ENCODE measurements around the gene RASSF1. TPM values are rescaled to one million over a fixed set of nuclear protein-coding genes. Genes with fewer than 3 reads are reported as not detected.
A peak's percentile ranks its signal among the peaks of the same experiment; 100 is the strongest.

RASSF1 gene
- total RNA-seq, 1 donor from 2014 or later: 28.6 TPM

DNA sequence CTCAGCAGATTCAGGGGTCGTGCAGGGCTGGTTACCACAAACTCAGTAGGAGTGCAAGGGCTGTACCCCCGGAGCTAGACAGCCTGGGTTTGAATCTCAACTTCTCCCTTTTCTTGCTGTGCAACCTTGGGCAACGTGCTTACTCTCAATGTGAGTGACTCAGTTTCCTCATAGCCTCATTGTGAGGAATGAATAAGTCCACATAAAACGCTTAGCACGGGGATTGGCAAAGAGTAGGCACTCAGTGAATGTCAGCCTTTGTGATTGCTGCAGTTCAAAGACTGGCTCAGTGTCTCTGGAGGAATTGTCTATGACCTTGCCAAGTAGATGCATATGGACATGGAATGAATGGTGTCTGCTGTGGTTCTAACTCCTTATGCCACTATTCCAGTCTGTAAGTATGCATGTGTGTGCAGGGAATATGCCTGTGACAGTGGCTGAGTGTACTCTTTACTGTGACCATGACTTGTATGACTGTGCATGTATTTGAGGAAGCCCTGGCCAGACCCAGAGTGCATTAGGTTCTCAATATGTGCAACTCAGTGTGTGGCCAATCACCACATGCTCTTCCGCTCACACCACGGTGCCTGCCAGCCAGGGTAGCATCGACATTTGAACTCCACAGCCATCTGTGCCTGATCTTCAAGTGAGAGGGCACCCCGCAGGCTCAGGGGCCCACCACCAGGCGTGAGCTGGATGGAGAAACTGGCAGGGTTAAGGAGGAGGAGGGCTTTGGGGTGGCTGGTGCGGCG lies 40.5 kb downstream of the RASSF1 start:
- peak; percentile 73 for DNase-seq

DNA sequence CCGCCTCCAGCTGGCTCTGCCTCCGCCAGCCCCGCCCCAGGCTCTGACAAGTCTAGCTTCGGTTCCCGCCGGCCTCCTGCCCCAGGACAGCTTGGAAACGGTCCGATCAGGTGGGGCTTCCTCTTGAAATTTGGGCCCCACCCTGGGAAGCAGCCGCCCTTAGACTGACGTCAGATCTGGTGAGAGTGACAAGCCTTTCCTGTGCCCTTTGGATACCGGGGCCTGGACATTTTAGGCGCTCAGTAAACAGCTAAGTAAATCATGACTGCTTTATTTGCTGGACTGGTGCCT lies 41.1 kb downstream of the RASSF1 start:
- DNase-seq: no peak

GRCh38 chr3:50298836-50299637 lies 41.6 kb downstream of the RASSF1 start, which contains the start of the genes HYAL3 and NAA80:
Gene HYAL3, minus strand, starts transcription at chr3:50299405. Its CDS starts 3,803 bp downstream, at chr3:50295602.
Gene NAA80, minus strand, starts transcription at chr3:50299405. Its CDS starts 1,942 bp downstream, at chr3:50297463.
- peak; percentile 99 for DNase-seq

- DNase-seq: no peak
Observed at GRCh38 chr3:50297896-50298725, 42.5 kb downstream of the RASSF1 start.

DNA sequence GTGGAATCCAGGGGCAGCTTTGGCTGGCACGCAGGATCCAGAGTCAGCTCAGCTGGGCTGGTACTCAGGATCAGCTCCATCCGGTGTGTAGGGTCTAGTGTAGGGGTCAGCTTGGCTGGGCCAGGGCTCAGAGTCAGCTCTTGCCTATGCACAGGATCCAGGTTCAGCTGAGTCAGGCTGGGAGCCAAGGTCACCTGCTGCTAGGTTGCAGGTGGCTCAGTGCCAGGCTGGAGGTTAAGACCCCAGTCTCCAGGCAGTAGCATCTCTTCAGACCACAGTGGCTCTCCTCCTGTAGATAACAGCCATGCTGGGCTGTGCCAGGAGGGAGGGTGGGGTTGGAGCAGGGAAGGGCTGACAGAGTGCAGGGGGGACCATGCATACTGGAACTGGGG lies 43.3 kb downstream of the RASSF1 start:
- DNase-seq: no peak

- DNase-seq: no peak
Observed at GRCh38 chr3:50296721-50297383, 43.8 kb downstream of the RASSF1 start.

DNA sequence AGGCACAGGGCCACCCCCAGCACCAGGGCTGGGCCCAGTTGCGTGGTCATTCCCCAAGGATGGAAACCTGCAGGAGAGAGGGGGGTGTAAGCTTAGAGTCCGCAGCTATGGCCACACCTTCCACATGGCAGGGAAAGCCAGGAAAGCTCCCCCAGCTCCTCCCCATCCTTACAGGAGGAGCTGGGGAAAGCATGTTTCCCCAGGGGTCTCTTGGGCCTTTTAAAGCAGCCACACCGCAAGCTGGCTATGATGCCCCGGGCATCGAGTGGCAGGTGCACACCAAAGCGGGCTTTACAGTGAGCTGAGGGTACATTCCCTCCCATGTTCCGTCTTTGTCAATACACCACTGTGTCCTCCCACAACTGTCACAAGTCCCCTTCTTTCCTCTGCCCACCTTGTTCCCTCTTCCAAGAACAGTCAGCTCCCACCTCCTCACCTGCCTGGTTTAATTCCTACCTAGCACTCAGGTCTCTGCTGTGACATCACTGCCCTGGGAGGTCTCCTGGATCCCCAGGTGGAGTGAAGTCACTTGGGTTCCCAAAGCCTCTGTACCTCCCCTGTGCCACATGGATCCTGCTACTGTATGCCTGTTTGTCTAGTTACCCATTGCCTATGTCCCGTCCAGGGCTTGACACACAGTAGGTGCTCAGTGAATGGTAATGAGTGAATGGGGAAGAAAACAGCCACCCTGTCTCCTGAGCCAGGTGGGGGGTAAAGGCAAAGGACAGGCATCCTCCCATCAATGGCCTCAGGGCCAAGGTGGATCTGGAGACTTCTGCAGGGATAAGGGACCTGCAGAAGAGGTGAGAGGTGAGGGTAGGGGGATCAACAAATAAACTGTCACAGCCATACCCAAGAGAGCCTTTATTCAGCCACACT lies 44.8 kb downstream of the RASSF1 start:
- no peak for DNase-seq

- no peak for DNase-seq
Observed at GRCh38 chr3:50294492-50295403, 45.9 kb downstream of the RASSF1 start.

DNA sequence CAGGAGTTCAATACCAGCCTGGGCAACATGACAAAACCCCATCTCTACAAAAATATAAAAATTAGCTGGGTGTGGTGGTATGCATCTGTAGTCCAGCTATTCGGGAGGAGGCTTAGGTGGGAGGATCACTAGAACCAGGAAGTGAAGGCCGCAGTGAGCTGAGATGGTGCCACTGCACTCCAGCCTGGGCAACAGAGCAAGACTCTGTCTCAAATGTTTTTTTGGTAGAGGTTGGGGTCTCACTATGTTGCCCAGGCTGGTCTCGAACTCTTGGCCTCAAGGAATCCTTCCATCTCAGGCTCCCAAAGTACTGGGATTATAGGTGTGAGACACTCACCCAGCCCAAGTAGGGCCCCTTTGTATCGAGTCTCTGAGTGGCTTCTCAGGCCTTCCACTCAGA lies 46.5 kb downstream of the RASSF1 start:
- DNase-seq: no peak

- no peak for DNase-seq
Observed at GRCh38 chr3:50293079-50293801, 47.4 kb downstream of the RASSF1 start.

DNA sequence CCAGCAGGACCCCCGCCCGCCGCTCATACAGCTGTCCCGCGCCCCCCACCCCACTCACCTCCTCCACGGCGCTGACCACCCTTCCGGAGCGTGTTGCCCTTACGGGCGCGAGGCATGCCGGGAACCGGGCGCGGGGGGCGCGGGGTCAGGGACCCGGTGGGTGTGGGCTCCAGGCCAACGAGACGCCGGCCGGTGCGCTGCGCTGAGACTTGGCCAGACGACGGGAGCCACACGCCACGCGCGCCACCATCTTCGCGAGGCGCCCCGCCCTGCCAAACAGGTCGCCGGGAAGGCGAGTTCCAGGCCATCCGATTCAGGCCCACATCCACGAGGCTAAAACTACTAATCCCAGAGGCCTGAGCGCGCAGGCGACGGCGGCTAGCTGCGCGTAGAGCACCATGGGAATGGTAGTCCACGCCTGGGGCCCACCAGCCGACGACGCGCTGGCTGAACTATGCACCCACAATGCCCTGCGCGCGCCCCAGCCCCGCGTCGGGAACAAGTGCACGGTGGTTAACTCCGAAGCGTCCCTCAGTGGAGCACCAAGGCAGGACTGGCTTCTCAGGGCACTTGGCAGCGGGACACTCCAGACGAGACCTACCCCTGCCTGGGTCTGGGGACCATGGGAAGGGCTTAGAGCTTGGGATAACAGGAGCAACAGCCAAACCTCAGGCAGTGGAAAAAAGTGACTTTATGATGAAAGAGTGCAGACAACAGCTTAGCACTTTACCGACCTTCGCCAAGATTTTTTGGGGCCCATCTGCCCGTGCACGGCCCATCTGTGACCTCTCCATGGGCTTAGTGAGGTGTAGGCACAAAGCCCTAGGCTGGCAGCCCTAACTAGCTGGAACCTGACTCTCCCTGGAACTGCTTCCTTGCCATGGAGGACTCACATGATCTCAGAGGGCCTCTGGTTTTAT lies 48.2 kb downstream of the RASSF1 start, which contains the start of gene IFRD2:
TSS of gene IFRD2 (minus strand) at position 271 of the 920 bp plus-strand sequence. CDS start at position 116, 155 bp downstream.
- DNase-seq: peak; percentile 99

- DNase-seq: no peak
Observed at GRCh38 chr3:50290161-50290641, 50.4 kb downstream of the RASSF1 start.

- no peak for DNase-seq
Observed at GRCh38 chr3:50289130-50289529, 51.5 kb downstream of the RASSF1 start.

DNA sequence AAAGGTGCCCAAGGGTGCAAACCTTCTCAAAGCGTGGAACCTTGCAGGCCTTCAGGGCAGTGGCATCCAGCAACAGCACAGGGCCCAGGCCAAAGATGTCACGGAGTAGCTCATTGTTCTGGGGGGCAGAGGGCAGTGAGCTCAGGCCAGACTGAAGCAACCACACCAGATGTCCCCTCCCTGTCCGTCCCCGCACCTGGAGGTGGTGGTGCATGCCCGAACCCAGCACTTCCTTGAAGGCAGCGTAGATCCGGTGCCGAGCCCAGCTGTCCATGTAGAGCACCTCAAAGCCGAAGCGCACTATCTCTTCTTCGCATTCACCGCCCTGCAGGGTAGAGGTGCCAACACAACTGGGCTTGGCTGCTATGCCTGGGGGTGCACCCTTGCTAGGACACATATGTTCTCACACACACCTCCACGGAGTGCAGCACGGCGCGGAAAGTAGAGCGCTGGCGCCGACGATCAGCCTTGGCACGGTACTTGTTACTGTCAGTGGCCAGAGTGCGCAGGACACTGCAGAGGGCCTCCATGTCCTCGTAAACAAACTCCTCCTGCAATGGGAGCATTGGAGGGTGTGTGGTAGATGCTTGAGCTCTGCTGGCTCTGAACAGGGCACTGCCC lies 52.1 kb downstream of the RASSF1 start:
- DNase-seq: no peak

DNA sequence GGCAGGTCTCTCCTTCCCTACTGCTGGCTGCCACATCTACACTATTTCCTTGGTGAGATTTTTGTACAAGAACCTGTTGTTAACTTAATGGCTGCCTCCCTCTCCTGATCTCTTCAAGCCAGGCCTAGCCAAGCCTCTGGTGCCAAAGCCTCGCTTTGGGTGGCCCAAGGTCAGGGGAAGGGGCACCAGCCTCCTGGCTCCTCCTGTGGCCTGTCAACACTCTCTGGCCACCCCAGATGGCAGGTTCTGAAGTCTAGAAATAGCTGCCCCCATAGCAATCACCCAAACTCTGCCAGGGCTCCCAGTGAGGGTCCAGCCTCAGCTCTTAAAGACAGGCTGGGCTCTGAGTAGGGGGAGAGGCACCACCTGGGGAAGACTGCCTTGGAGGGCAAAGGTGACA lies 53.4 kb downstream of the RASSF1 start:
- no peak for DNase-seq

GRCh38 chr3:50286322-50287227 lies 54.1 kb downstream of the RASSF1 start:
- no peak for DNase-seq

Measured in skin of body (tissue), 2 donors.